ENCODE data around the gene SLC26A6.

DNA sequence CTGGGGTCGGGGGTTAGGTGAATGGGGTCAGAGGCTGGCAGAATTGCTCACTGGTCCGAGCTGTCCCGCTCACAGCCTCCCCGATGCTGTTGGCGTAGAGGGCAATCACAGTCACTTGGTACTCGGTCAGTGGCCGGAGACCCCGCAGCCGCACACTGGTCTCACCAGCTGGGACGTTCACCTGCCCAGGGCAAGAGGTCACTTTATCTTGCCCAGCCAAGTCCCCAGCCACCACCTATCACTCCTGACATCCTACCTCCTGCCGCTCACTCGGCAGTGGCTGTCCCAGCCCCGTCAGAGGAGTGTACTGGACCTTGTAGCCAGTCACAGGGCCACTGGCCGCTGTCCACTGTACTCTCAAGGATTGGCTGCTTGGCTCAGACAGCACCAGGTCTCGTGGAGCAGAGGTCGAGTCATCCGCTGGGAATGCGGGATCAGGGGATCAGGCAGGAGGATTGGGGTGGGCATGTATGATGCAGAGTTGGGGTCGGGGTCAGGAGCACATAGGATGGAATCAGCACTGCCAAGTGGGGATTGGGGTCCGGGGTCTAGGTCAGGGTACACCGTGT is 42.7 kb downstream of the SLC26A6 start:
- TF ChIP-seq POLR2A (IDR thresholded peaks at IDR 0.05; ENCODE audit: low read depth, low read length) (no peak), PAX5 (IDR thresholded peaks at IDR 0.05; ENCODE audit: insufficient read depth, low read length, severe bottlenecking) (no peak)
